Uterus (tissue), 4 donors: ENCODE data around the gene RPL10A. TPM values are rescaled to one million over a fixed set of nuclear protein-coding genes. Genes with fewer than 3 reads are reported as not detected.
"Not testable (repeated sequence)": the region's sequence is repeated elsewhere in the genome, so short reads cannot be mapped to it uniquely, and the experiment has no call there.

ENCODE experiments used
- DNase-seq, 2 donors: peaks; one replicate each; pipeline ENCODE4 v3.0.0-alpha.2; 2019 to 2020
- H3K27ac ChIP-seq, 2 donors: fragments of 200-600 bp; sonication (generic); 1 replicate in 1 of 2; 2 replicates in 1 of 2; pipeline ENCODE4 v1.5.1; 2016 to 2018
- H3K27me3 ChIP-seq, 2 donors: fragments of 200-600 bp; sonication (generic); one replicate each; pipeline ENCODE4 v1.5.1; 2018 to 2019; ENCODE audit warnings: control low read depth in 1 of 2
- H3K36me3 ChIP-seq, 2 donors: fragments of 200-600 bp; sonication (generic); one replicate each; pipeline ENCODE4 v1.5.1; 2019; ENCODE audit warnings: control low read depth in 1 of 2
- H3K4me1 ChIP-seq, 2 donors: fragments of 200-600 bp; sonication (generic); one replicate each; pipeline ENCODE4 v1.5.1; 2018 to 2019; ENCODE audit warnings: control low read depth in 1 of 2
- H3K4me3 ChIP-seq, 2 donors: fragments of 200-600 bp; sonication (generic); 1 replicate in 1 of 2; 2 replicates in 1 of 2; pipeline ENCODE4 v1.5.1; 2018 to 2019; ENCODE audit warnings: mild to moderate bottlenecking in 1 of 2
- H3K9me3 ChIP-seq, 2 donors: fragments of 200-600 bp; sonication (generic); one replicate each; pipeline ENCODE4 v1.5.1; 2019; ENCODE audit warnings: control low read depth in 1 of 2
- CTCF ChIP-seq, 4 experiments: fragments of 200-600 bp in 2 of 4; fragments of 450-650 bp in 2 of 4; sonication (generic) in 2 of 4; IDR thresholded peaks; one replicate each; pipeline ENCODE4 v1.5.1; 2016 to 2019; ENCODE audit warnings: antibody characterized with exemption in 4 of 4, mild to moderate bottlenecking in 2 of 4, moderate library complexity in 1 of 4
- POLR2A ChIP-seq, 2 donors: fragments of 450-650 bp; IDR thresholded peaks; one replicate each; pipeline ENCODE4 v1.6.1; 2016; ENCODE audit warnings: antibody characterized with exemption in 2 of 2, mild to moderate bottlenecking in 1 of 2, moderate library complexity in 1 of 2
- intact Hi-C: fragments of 100-400 bp; cut with DNase I; formaldehyde crosslinking; loops from one replicate; pipeline ENCODE4 v1.15.1; 2023; ENCODE audit warnings: low total_unique reads
- microRNA-seq: library from miRNA; unstranded; fragments of <30 nt; microRNA quantifications from one replicate; pipeline ENCODE4, GENCODE V29; 2016; ENCODE audit warnings: borderline microRNAs expressed, borderline replicate concordance
- small RNA-seq: library from RNA; depleted of rRNA; stranded (forward); fragments of <200 nt; gene quantifications from one replicate; pipeline ENCODE3, GENCODE V24; 2016
- total RNA-seq, 4 donors: library from RNA; depleted of rRNA in 3 of 4; stranded (reverse); fragments of >200 nt in 3 of 4; gene quantifications; one replicate each; pipeline versions ENCODE4 v1.1.0 to v1.2.4, GENCODE V29; 2014 to 2023
- donor health status: DM: yes; HTN: yes; CAD: no.

Gene RPL10A
- total RNA-seq, 4 donors from 2014 or later: 1,557 to 4,762 (median 2,904) TPM

- Histone ChIP-seq H3K27ac (no peak overlapping the region), H3K9me3 (no peaks in the 10 kb centered on the region), H3K36me3 (no peaks in the 10 kb centered on the region), H3K4me3 (no peak overlapping the region), H3K4me1 (peaks cover 0 to 6% of the 10 kb centered on the region in 2 donors), H3K27me3 (no peaks in the 10 kb centered on the region)
- TF ChIP-seq CTCF (IDR thresholded peaks at IDR 0.05) (no peak), POLR2A (IDR thresholded peaks at IDR 0.05) (no peak)
- intact Hi-C loops: no loop called here
- DNase-seq: no peak
These were observed 48.5 kb downstream of the RPL10A start for GRCh38 chr6:35516712-35517111.

DNA sequence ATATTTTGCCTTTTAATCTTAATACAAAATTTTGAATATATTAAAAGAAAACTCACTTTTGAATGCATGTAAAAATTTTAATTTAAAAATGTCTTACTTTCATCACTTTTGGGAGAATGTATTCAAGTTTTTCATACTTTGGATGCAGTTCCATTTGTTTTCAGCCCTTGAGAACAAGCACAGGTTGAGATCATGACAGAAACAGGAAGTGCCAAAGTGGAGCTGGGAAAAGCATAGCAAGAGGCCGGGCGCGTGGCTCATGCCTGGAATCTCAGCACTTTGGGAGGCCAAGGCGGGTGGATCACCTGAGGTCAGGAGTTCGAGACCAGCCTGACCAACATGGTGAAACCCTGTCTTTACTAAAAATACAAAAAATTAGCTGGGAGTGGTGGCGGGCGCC, 49.8 kb downstream of the RPL10A start:
- H3K4me3 ChIP-seq, H3K4me1 ChIP-seq, intact Hi-C loops, H3K27me3 ChIP-seq, H3K36me3 ChIP-seq, H3K9me3 ChIP-seq, DNase-seq, H3K27ac ChIP-seq: not testable (repeated sequence)

DNA sequence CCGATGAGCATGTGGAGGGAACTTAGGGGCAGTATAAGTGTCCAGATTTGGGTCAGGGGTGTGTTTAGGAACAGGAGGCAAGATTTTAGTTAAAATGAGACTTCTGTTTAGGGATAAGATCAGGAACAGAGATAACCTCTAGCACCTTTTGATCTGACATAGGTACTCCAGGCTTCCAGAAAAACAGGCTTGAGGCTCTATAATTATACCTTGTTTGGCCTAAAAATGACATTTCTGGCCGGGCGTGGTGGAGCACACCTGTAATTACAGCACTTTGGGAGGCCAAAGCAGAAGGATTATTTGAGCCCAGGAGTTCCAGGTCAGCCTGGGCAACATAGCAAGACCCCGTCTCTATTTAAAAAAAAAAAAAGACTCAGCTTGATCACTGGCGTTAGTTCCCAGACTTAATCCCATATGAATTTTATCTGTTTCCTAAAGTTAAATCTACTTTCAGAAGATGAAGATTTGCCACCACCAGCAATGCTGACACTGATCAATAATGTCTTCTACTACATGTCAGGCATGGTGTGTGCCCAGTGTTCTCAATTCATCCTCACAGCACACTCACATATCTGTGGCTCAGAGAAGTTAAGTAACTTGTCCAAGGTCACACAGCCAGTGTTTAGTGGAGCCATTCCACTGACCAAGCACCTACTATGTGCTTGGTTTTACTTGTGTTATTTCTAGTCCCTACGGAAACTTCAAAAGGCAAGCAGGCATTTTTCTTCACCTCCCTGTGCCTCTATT, 50.5 kb downstream of the RPL10A start:
- no peak for DNase-seq
- no peaks in the 10 kb centered on the region for H3K9me3 ChIP-seq
- intact Hi-C loops: no loop called here

GRCh38 chr6:35519313-35520015, 51.3 kb downstream of the RPL10A start:
- Histone ChIP-seq H3K36me3 (no peaks in the 10 kb centered on the region), H3K4me1 (no peaks in the 10 kb centered on the region), H3K27me3 (no peaks in the 10 kb centered on the region), H3K27ac (no peak overlapping the region), H3K9me3 (no peaks in the 10 kb centered on the region), H3K4me3 (no peak overlapping the region)
- TF ChIP-seq CTCF (IDR thresholded peaks at IDR 0.05) (no peak), POLR2A (IDR thresholded peaks at IDR 0.05) (no peak)
- intact Hi-C loops: loop anchor here (5.0 to 10.0 kb wide), 2 partner anchors 55 to 218 kb away; partner anchors contain the start of gene ARMC12
- DNase-seq: no peak

More for the DNA sequence above, 50.5 kb downstream of the RPL10A start:
- H3K4me1 ChIP-seq: no peaks in the 10 kb centered on the region
- TF ChIP-seq CTCF (IDR thresholded peaks at IDR 0.05) (no peak), POLR2A (IDR thresholded peaks at IDR 0.05) (no peak)
- H3K36me3 ChIP-seq: no peaks in the 10 kb centered on the region
- H3K4me3 ChIP-seq: no peak overlapping the region
- H3K27ac ChIP-seq: no peak overlapping the region
- H3K27me3 ChIP-seq: no peaks in the 10 kb centered on the region

Small RNA genes lying within 50 kb of the gene (microRNA-seq; reads per million reads assigned to microRNA genes)
- not detected for gene MIR7111

Small RNA genes lying within 50 kb of the gene (small RNA-seq; reads per million reads assigned to genes)
- not detected for gene MIR7111

Other genes starting within 250 kb of the RPL10A start
- 10 to 100 TPM; 18.9 to 56.1 (median 41.1) TPM for gene ZNF76, start 208.7 kb upstream of the RPL10A start, total RNA-seq
- gene DEF6, start 170.6 kb upstream of the RPL10A start, total RNA-seq: 1 to 10 TPM in 3 of 4 donors, under 1 TPM in 1; 0.26 to 8.9 (median 3.1) TPM
- 10 to 100 TPM in 1 of 4 donors, 1 to 10 TPM in 3; 1.5 to 26.6 (median 7.8) TPM for gene PPARD, start 125.8 kb upstream of the RPL10A start, total RNA-seq
- gene FANCE, start 16.1 kb upstream of the RPL10A start, total RNA-seq: 10 to 100 TPM in 3 of 4 donors, 1 to 10 TPM in 1; 9.6 to 19.1 (median 11.4) TPM
- 100 to 1,000 TPM in 1 of 4 donors, 10 to 100 TPM in 3; 10.2 to 107 (median 17.2) TPM for gene TEAD3, start 28.7 kb downstream of the RPL10A start, total RNA-seq
- 1 to 10 TPM in 3 of 4 donors, not detected in 1; 1.6 to 3.2 (median 2.1) TPM for gene TULP1, start 44.5 kb downstream of the RPL10A start, total RNA-seq
- 100 to 1,000 TPM in 2 of 4 donors, 10 to 100 TPM in 2; 35.1 to 197 (median 84.5) TPM for gene FKBP5, start 220.5 kb downstream of the RPL10A start, total RNA-seq